GM12801 (cell line): Measurements from ENCODE around the gene PDE8A.

Experiments used
- TF ChIP-seq, protein P1 (sequence below): IDR thresholded peaks from one replicate; pipeline ENCODE4 v1.5.1; 2011; ENCODE audit warnings: control low read depth; ENCODE audit not compliant: insufficient read length; ENCODE audit errors: extremely low read depth

PDE8A gene

GRCh38 chr15:84985158-84985557 is 3.5 kb downstream of the PDE8A start:
- TF ChIP-seq, protein P1, sequence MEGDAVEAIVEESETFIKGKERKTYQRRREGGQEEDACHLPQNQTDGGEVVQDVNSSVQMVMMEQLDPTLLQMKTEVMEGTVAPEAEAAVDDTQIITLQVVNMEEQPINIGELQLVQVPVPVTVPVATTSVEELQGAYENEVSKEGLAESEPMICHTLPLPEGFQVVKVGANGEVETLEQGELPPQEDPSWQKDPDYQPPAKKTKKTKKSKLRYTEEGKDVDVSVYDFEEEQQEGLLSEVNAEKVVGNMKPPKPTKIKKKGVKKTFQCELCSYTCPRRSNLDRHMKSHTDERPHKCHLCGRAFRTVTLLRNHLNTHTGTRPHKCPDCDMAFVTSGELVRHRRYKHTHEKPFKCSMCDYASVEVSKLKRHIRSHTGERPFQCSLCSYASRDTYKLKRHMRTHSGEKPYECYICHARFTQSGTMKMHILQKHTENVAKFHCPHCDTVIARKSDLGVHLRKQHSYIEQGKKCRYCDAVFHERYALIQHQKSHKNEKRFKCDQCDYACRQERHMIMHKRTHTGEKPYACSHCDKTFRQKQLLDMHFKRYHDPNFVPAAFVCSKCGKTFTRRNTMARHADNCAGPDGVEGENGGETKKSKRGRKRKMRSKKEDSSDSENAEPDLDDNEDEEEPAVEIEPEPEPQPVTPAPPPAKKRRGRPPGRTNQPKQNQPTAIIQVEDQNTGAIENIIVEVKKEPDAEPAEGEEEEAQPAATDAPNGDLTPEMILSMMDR = no peak

DNA sequence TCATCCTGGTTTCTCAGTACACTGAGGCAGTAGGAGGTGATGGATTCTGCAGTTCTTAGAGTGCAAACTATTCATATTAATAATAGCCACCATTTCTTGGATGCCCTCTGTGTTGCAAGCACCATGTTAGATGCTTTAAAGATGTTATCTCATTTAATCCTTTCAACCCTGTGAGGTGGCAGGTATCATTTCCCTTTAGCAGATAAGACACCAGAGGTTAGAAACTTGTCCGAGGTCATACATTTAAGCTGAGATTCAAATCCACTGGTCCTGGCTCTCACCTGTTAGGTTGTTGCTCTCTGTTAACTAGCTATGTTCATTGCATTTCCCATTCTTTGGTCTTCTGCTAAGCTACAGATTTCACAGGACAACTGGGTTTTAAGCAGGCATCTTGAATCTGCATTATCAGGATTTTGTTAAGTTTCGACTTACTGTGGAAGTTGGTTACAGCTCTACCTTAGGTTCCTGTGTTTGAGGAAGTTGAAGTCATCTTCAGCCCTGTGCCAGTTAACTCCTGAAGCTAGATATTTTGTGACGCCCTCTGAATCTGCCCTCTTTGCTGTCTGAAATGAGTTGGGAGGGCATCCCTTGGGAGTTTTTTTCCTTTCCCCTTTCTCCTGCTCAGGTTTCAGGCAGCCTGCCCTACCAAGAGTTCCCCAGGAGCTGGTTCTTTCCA is 6.4 kb downstream of the PDE8A start:
- TF ChIP-seq, protein P1 = no peak

DNA sequence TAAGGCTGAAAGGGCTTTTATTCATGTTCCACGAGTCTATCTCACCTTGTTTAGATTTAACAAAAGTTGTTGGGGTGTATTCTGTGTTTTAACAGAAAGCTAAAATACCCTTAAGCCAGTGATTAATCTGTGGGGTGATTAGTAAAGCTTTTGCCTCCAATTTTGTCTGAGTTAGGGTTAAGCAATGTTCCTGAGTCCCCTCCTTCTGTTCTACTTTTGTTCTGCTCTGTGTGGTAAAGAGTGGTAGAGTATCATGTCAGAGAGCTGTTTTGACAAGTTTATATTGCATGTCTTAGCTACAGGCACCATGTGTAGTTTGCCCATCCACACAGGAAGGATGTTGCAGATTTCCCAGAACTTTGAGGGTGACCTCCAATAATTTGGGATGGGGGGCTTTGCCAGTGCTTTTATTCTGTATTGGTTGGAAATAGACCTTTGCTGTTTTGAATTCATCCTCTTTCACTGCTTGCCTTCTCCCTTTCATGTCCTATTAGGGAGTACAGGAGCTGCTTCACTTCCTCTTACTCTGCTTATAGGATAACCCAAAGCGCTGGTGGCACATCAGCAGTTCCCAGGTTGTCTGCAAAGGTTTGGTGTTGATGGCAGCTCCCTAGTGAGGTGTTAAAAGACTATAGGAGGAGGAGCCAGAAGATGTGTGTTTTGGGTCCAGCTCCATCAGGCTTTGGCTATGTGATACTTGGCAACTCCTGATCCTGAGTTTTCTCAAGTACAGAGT is 7.4 kb downstream of the PDE8A start:
- TF ChIP-seq, protein P1 = no peak

- TF ChIP-seq, protein P1 = no peak
These were observed 8.9 kb downstream of the PDE8A start for GRCh38 chr15:84990507-84990906.

DNA sequence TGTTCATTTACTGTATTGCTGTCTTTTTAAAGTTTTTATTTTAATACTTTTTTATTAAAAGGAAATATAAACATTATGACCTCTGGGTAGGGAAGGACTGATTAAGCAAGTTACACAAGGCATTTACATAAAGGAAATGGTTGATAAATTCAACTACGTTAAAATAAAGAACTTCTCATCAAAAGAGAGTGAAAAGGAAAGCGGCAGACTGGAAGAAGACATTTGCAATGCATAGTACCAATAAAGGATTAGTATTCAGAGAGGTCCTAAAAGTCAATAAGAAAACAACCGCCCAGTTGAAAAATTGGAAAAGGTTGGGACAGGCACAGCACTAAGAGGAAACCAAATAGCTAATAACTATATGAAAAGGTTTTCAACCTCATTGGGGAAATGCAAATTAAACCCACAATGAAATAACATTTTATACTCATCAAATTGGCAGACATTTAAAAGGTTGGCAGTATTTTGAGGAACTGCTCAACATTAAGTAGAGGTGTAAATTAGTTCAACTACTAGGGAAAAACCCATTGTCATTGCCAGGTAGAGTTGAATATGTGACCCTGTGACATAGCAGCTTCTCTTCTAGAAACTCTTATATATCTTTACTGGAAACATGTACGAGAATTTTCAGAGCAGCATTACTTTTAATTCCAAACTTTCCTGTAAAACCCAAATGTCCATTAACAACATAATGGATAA is 9.5 kb downstream of the PDE8A start:
- TF ChIP-seq, protein P1 = no peak

GRCh38 chr15:84992157-84992944 is 10.7 kb downstream of the PDE8A start:
- TF ChIP-seq, protein P1 = no peak

- TF ChIP-seq, protein P1 = no peak
These were observed 14.4 kb downstream of the PDE8A start for GRCh38 chr15:84996055-84996454.
